SK-N-SH treated with all-trans-retinoic acid at 6 μM for 48 hours (cell line): Measurements from ENCODE around the gene FOXN3.

ENCODE experiments used
- OSR1 ChIP-seq: fragments of 250-450 bp; sonication (Bioruptor Pico); IDR thresholded peaks from 2 replicates; pipeline ENCODE4 v1.8.0; 2022; ENCODE audit warnings: moderate library complexity, mild to moderate bottlenecking, inconsistent platforms
- PATZ1 ChIP-seq: fragments of 250-450 bp; sonication (Bioruptor Pico); IDR thresholded peaks from 2 replicates; pipeline ENCODE4 v1.8.0; 2020; ENCODE audit warnings: mild to moderate bottlenecking, moderate library complexity, borderline replicate concordance
- RARB ChIP-seq: fragments of 250-450 bp; sonication (Bioruptor Pico); IDR thresholded peaks from 2 replicates; pipeline ENCODE4 v1.8.0; 2021; ENCODE audit warnings: mild to moderate bottlenecking, moderate library complexity

DNA sequence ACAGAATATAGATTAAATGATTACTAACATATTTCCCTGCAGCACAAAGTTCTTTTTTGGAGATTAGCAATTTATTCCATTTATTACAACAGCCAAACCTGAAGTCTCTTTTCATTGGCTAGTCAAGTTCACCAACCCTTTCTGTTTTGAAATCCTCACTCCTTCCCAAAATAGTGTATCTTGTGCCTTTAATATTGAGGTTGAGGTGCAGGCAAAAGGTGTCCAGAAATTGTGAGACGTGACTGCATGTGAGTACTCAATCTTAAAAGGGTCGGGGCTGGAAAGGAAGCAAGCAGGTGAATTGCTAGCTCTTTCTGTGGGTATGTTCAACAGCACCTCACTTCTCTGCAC lies 11.1 kb upstream of the FOXN3 start:
- TF ChIP-seq PATZ1 (no peak), OSR1 (CRISPR knock-in tag) (no peak), RARB (CRISPR knock-in tag) (no peak)
